OCI-M2 (cell line): Measurements from ENCODE around the gene ELP5.

Experiments used
- DNase-seq: peaks from one replicate; lab custom pipeline; 2025; ENCODE audit not compliant: unreplicated experiment; lab: John Stamatoyannopoulos, UW

The ELP5 gene

DNA sequence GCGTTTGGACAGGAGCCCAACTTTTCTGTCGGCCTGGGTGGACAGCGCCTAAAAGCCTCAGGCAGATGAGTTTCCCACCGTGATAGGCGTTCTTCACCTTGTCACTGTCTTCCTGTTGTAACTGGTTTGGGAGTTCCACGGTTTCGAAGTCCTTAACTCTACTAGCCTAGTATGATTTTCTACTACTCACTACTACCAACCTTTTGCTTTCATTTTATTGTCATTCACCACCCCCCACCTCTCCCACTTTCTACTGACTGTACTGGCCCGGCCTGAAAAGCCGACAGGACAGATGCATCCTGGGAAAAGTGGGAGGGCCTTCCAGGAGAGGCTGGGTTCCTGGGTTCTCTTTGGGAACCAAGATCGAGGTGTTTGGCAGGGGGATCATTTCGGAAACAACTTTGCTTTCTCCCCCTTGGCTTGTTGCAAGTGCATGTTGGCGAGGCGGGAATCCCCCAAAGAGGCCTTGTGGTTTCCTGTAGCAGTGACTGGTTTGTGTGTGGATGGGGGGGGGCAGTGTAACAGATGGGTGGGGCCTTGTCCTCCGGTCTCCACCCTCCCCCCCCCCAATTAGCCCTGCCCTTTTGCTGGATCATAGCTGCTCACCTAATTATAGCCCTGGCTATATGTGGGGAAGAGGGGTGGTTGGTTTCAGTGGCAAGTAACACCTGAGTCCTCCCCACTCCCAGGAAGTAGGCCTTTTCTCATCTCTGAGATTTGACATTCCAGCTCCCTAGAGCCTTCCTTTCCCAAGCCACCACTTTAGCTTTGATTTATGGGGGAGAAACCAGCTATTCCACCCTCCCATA, 56.8 kb downstream of the ELP5 start:
- DNase-seq = no peak
